D721Med (cell line): Measurements from ENCODE around the gene ZNRF2.
"Not testable (repeated sequence)": the region's sequence is repeated elsewhere in the genome, so short reads cannot be mapped to it uniquely, and the experiment has no call there.

Source experiments
- DNase-seq: peaks from one replicate; pipeline ENCODE4 v3.0.0; 2011; ENCODE audit warnings: low spot score; ENCODE audit not compliant: insufficient read length
- FAIRE-seq: peaks from 2 replicates; lab custom pipeline; 2011; peaks lifted over from hg19 to GRCh38; lab: Jason Lieb, UNC
- TF ChIP-seq, protein P1 (sequence below): IDR thresholded peaks from 2 replicates; pipeline ENCODE4 v1.5.1; 2012; ENCODE audit warnings: mild to moderate bottlenecking, control low read depth; ENCODE audit not compliant: insufficient read depth; ENCODE audit errors: missing control alignments

ZNRF2 gene

DNA sequence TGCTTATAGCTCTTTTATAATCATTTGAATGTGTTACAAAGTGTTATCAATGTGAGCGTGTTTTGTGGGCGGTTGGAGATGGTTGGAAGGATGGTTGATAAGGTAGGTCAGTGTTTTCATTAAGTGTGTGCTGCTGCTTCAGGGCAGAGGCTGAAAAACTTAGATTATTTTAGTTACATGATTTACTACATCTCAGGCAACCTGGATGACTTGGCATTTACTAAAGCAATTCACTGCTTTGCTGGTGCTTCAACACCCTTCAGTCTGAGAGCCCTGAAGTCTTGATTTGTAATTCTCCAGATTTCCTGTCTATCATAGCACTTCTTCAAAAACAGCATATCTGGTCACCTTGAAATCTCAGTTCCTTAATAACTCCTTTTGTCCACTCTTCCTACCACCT, 11.9 kb downstream of the ZNRF2 start:
- FAIRE-seq, DNase-seq: not testable (repeated sequence)

DNA sequence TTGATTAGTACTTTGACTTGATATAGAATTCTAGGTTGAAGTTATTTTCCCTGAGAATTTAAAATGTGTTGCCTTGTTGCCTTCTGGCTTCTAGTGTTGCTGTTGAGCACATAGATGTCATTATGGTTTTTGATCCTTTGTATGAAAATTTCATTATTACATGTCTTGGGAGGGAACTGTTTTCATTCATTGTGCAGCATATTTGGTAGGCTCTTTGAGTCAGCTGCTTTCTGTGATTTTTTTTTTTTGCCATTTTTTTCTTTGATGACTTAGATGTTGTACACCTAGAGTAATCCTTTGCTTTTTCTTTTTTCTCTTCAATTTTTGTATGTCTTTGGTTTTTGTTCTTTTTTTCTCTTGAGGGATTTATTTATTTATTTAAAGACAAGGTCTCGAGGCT, 13.1 kb downstream of the ZNRF2 start:
- not testable (repeated sequence) for FAIRE-seq, DNase-seq

DNA sequence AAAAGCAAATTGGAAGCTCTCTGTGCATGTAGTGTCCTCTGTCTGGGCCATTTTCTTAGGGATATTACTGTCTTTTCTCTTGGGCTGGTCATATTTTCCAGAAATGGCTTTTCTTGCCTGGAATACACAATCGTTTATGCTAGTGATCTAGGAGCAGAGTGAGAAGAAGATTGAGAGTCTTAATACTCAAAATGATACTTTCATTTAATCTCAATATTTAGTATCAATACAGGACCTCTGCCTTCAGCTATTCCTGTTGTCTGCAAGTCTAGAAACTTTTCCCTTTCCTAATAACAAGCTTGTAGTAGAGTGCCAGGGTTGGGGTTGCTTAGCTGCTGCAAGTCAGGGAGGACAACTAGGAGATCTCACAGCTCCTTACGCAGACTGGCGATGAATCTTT, 14.0 kb downstream of the ZNRF2 start:
- FAIRE-seq, DNase-seq: not testable (repeated sequence)

DNA sequence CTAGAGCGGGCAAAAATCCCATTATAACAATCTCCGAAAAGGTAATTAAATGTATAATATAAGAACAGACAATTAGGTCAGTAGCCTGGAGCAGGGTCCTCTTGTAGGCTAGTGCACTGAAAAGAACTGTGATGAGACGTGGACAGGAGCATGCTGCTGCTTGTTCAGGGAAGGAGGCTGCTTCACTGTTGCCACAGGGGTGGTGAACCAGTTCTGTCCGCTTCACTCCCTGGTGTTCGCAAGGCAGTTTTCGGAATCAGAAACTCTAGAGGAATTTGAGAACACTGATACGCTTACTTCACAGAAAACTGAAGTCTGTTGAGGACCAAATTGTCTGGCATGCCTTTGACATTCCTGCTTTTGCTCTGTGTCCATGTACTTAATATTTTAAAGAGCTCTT, 17.4 kb downstream of the ZNRF2 start:
- FAIRE-seq = no peak
- DNase-seq = no peak
- TF ChIP-seq, protein P1, sequence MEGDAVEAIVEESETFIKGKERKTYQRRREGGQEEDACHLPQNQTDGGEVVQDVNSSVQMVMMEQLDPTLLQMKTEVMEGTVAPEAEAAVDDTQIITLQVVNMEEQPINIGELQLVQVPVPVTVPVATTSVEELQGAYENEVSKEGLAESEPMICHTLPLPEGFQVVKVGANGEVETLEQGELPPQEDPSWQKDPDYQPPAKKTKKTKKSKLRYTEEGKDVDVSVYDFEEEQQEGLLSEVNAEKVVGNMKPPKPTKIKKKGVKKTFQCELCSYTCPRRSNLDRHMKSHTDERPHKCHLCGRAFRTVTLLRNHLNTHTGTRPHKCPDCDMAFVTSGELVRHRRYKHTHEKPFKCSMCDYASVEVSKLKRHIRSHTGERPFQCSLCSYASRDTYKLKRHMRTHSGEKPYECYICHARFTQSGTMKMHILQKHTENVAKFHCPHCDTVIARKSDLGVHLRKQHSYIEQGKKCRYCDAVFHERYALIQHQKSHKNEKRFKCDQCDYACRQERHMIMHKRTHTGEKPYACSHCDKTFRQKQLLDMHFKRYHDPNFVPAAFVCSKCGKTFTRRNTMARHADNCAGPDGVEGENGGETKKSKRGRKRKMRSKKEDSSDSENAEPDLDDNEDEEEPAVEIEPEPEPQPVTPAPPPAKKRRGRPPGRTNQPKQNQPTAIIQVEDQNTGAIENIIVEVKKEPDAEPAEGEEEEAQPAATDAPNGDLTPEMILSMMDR = no peak

DNA sequence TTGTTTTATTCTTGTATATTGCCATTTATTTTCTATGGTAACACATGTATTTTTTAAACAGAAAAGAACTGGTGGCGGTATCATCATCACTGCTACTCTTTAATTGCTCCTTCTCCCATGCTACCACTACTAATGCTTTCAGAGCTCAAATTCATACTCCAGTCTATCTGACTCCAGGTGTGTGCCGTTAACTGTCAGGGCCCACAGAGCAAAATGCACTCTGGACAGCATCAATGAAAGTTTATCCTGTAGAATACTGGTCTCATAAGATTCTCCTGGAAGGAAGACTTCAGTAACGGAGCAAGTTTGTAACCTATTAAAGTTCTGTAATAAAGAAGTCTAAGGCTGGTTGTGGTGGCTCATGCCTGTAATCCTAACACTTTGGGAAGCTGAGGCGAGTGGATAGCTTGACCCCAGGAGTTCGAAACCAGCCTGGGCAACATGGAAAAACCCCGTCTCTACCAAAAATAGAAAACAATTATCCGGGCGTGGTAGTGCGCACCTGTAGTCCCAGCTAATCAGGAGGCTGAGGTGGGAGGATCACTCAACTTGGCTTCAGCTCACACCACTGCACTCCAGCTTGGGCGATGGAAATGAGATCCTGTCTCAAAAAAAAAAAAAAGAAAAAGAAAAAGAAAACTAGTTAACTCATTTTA, 18.4 kb downstream of the ZNRF2 start:
- DNase-seq = no peak
- FAIRE-seq = no peak

DNA sequence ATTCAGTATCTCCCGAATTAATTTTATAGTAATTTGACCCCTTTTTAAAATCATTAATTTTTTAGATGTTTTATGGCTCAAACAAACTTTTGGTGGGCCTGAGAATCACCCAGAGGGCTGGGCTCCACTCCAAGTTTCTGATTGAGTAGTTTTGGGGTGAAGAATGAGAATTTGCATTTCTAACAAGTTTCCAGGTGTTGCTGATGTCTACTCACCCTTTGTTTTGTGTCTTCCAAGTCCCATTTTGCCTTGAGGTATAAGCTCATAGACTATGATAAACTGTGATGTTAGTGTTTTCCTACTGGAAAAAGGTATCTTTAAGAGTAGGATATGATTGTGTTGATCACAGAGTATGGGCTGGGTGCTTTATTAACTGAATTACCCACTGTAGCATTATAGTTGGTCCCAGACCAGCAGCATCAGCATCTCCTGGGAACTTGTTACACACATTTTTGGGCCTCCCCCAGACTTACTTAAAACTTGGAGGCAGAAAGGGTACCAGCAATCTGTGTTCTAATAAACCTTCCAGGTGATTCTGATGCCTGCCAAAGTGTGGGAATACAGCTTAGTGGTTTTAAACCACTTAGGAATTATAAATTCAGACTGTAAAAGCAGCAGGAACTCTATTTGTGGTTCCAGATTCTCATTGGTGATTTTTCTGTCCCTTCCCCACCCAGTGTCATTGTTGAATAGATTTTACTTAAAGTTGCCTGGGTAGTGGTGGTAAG, 19.1 kb downstream of the ZNRF2 start:
- TF ChIP-seq, protein P1 = no peak
- no peak for FAIRE-seq
- no peak for DNase-seq

More for the DNA sequence above, 18.4 kb downstream of the ZNRF2 start:
- TF ChIP-seq, protein P1 = no peak

DNA sequence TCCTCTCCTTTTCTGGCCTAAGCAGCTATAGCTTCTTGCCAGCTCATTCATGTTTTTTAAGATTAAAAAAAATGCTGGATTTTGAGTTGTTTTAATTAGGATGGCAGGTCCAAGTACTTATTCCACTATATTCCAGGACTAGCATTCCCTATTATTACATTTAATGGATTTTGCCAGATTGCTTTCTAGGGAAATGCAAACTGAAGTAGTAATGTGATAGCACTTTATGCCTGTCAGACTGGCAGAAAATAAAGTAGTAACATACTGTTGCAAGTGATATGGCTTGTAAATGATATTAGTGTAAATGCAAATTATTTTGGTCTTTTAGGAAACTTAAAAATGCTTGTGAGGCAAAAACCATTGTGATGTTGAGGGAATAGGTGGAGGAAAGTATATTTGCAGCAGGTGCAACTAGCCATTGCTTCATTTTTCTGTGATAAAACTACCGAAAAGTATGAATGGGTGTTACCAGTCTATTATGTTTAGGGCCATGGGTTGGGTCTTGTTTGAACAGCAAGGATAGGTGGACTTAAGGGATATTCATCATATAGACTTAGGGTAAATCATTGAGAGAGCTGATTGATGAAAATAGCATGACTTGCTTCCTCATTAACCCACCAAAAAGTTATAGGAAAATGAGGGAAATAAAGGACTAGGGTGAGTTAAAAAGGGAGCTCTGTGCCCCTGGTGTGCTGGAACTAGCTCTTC, 19.9 kb downstream of the ZNRF2 start:
- FAIRE-seq (no peak), DNase-seq (no peak)
- TF ChIP-seq, protein P1 = no peak

DNA sequence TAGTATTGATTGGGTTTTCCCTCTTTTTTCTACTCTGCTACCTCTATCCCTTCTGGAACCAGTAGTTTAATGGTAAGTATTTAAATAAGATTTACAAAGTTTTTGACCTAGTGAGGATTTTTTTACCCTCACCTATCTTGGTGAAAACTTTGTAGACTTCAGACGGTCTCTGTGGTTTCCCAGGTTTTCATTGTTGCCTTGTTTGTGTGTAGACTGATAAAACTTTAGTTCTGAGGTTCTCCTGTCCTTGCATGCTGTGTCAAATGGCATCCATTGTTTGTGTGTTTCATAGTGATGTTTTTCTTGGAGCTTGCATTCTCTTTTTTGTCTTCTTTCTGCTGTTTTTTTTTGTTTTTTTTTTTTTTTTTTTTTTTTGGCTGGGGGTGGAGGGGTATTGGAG, 22.6 kb downstream of the ZNRF2 start:
- FAIRE-seq (no peak), DNase-seq (no peak)
- TF ChIP-seq, protein P1 = no peak
